CD4-positive, alpha-beta memory T cell (primary cell): ENCODE measurements around the gene MAPRE2. TPM values are rescaled to one million over a fixed set of nuclear protein-coding genes. Genes with fewer than 3 reads are reported as not detected.
A peak's percentile ranks its signal among the peaks of the same experiment; 100 is the strongest.

Experiments used
- CTCF ChIA-PET: fragments of 350-600 bp; sonication (Branson Sonifier 250); formaldehyde crosslinking; loops from one replicate; lab custom pipeline; 2021; ENCODE audit warnings: inconsistent platforms; ENCODE audit not compliant: partially characterized antibody; lab: Charles Lee
- POLR2A ChIA-PET: fragments of 350-600 bp; sonication (Branson Sonifier 250); formaldehyde crosslinking; loops from one replicate; lab custom pipeline; 2021; ENCODE audit not compliant: partially characterized antibody; lab: Charles Lee
- DNase-seq, 5 donors: peaks; one replicate each; pipeline versions ENCODE4 v3.0.0 to v3.0.0-alpha.2; 2020 to 2022; ENCODE audit warnings: mixed read lengths in 1 of 5
- H3K27ac ChIP-seq: one replicate; pipeline ENCODE4 v1.7.0; 2013; ENCODE audit warnings: low read depth, low read length
- H3K27me3 ChIP-seq: 2 replicates; pipeline ENCODE4 v1.7.0; 2013; ENCODE audit warnings: mild to moderate bottlenecking, low read length, moderate library complexity; ENCODE audit not compliant: insufficient read depth
- H3K36me3 ChIP-seq: 2 replicates; pipeline ENCODE4 v1.7.0; 2013; ENCODE audit warnings: mild to moderate bottlenecking, low read length, moderate library complexity; ENCODE audit not compliant: insufficient read depth
- H3K4me1 ChIP-seq: 2 replicates; pipeline ENCODE4 v1.7.0; 2013; ENCODE audit warnings: mild to moderate bottlenecking, low read length, moderate library complexity; ENCODE audit not compliant: insufficient read depth
- H3K4me3 ChIP-seq, 2 donors: one replicate each; pipeline ENCODE4 v1.7.0; 2013; ENCODE audit warnings: low read length in 2 of 2, mild to moderate bottlenecking in 1 of 2
- H3K9me3 ChIP-seq, 2 donors: one replicate each; pipeline ENCODE4 v1.7.0; 2013; ENCODE audit warnings: low read length in 2 of 2, control low read depth in 1 of 2; ENCODE audit not compliant: control insufficient read depth in 1 of 2
- H3K27ac Mint-ChIP-seq, 7 donors: one replicate each; pipeline ENCODE4 v1.8.0; 2020 to 2021; ENCODE audit warnings: mixed read lengths in 7 of 7, mild to moderate bottlenecking in 6 of 7, inconsistent platforms in 3 of 7, moderate library complexity in 3 of 7
- H3K27me3 Mint-ChIP-seq, 2 donors: one replicate each; pipeline ENCODE4 v1.8.0; 2020 to 2021; ENCODE audit warnings: mixed read lengths in 2 of 2
- H3K36me3 Mint-ChIP-seq, 2 donors: one replicate each; pipeline ENCODE4 v1.8.0; 2020 to 2021; ENCODE audit warnings: mixed read lengths in 2 of 2, inconsistent platforms in 1 of 2, mild to moderate bottlenecking in 1 of 2
- H3K4me1 Mint-ChIP-seq, 4 donors: one replicate each; pipeline ENCODE4 v1.8.0; 2020 to 2021; ENCODE audit warnings: mixed read lengths in 4 of 4, mild to moderate bottlenecking in 1 of 4
- H3K4me3 Mint-ChIP-seq, 8 donors: one replicate each; pipeline ENCODE4 v1.8.0; 2020 to 2021; ENCODE audit warnings: mixed read lengths in 8 of 8, mild to moderate bottlenecking in 7 of 8, moderate library complexity in 6 of 8, inconsistent platforms in 3 of 8
- H3K9me3 Mint-ChIP-seq, 8 donors: one replicate each; pipeline ENCODE4 v1.8.0; 2020 to 2021; ENCODE audit warnings: mixed read lengths in 8 of 8, mild to moderate bottlenecking in 5 of 8, inconsistent platforms in 3 of 8, moderate library complexity in 1 of 8
- intact Hi-C: fragments of 100-400 bp; cut with micrococcal nuclease; formaldehyde crosslinking; loops from one replicate; pipeline ENCODE4 v1.15.1; 2023
- polyA plus RNA-seq, 2 donors: library from polyadenylated mRNA; unstranded; fragments of 300-500 nt; fragmentation: Illumina TruSeq; gene quantifications; one replicate each; pipeline ENCODE4 v1.2.3, GENCODE V29; 2021
- total RNA-seq, 2 experiments: library from RNA; stranded (reverse); gene quantifications; one replicate each; pipeline ENCODE4 v1.2.3, GENCODE V29; 2021

Gene MAPRE2
- total and polyA plus RNA-seq, 4 experiments from 2014 or later, result 48.8 to 100 (median 60.3) TPM

- intact Hi-C loops, result no loop called here
- Mint-ChIP-seq H3K36me3 (no peaks in the 10 kb centered on the region), H3K4me1 (no peaks in the 10 kb centered on the region), H3K27ac (no peak overlapping the region), H3K9me3 (no peaks in the 10 kb centered on the region), H3K27me3 (no peaks in the 10 kb centered on the region), H3K4me3 (no peak overlapping the region)
- Histone ChIP-seq H3K4me3 (no peak overlapping the region), H3K36me3 (no peaks in the 10 kb centered on the region), H3K27me3 (no peaks in the 10 kb centered on the region), H3K9me3 (no peaks in the 10 kb centered on the region), H3K27ac (no peak overlapping the region), H3K4me1 (no peaks in the 10 kb centered on the region)
- no peak for DNase-seq
- CTCF ChIA-PET, result interaction anchor here (0.6 kb wide), 1 partner anchor 12 kb away, joined by 3 read pairs; no protein-coding TSS in a partner anchor
- POLR2A ChIA-PET, result no interaction called here
Observed at GRCh38 chr18:35002120-35002519, 39.1 kb upstream of the MAPRE2 start.

- POLR2A ChIA-PET, result interaction anchor here (0.7 to 1.2 kb wide), 2 partner anchors 24 to 261 kb away, joined by 3 to 4 read pairs; no protein-coding TSS in a partner anchor
Observed at GRCh38 chr18:35005963-35006577, 35.1 kb upstream of the MAPRE2 start.

GRCh38 chr18:35010156-35010555 is 31.1 kb upstream of the MAPRE2 start:
- no peak overlapping the region for H3K27ac Mint-ChIP-seq
- peaks cover 0 to 3% of the 10 kb centered on the region in 2 donors for H3K27me3 Mint-ChIP-seq
- H3K36me3 Mint-ChIP-seq, result no peaks in the 10 kb centered on the region
- Histone ChIP-seq H3K4me3 (no peak overlapping the region), H3K27ac (no peak overlapping the region), H3K4me1 (no peaks in the 10 kb centered on the region), H3K36me3 (no peaks in the 10 kb centered on the region), H3K9me3 (no peaks in the 10 kb centered on the region), H3K27me3 (no peaks in the 10 kb centered on the region)
- no peak for DNase-seq
- H3K4me3 Mint-ChIP-seq, result no peak overlapping the region
- intact Hi-C loops, result no loop called here
- ChIA-PET POLR2A (no interaction called here), CTCF (interaction anchor here (1.5 to 5.3 kb wide), 3 partner anchors 16 to 134 kb away, joined by 3 to 68 read pairs (median 14); no protein-coding TSS in a partner anchor)
- H3K4me1 Mint-ChIP-seq, result no peaks in the 10 kb centered on the region
- no peaks in the 10 kb centered on the region for H3K9me3 Mint-ChIP-seq

More at GRCh38 chr18:35005963-35006577, 35.1 kb upstream of the MAPRE2 start:
- H3K9me3 ChIP-seq, result no peaks in the 10 kb centered on the region
- Mint-ChIP-seq H3K4me1 (no peaks in the 10 kb centered on the region), H3K4me3 (no peak overlapping the region), H3K27ac (no peak overlapping the region), H3K9me3 (no peaks in the 10 kb centered on the region), H3K27me3 (peaks cover 0 to 3% of the 10 kb centered on the region in 2 donors), H3K36me3 (no peaks in the 10 kb centered on the region)
- CTCF ChIA-PET, result interaction anchor here (0.7 to 5.3 kb wide), 26 partner anchors 14 to 380 kb away, joined by 3 to 68 read pairs (median 4); partner anchors contain the start of gene MAPRE2
- no peaks in the 10 kb centered on the region for H3K36me3 ChIP-seq
- peak; percentile 35 to 63 (median 51) for DNase-seq
- no peak overlapping the region for H3K4me3 ChIP-seq
- intact Hi-C loops, result loop anchor here (1.0 kb wide), 4 partner anchors 35 to 349 kb away; partner anchors contain the start of gene MAPRE2
- H3K4me1 ChIP-seq, result no peaks in the 10 kb centered on the region
- H3K27ac ChIP-seq, result no peak overlapping the region
- H3K27me3 ChIP-seq, result no peaks in the 10 kb centered on the region

GRCh38 chr18:35010993-35011392 is 30.2 kb upstream of the MAPRE2 start:
- Mint-ChIP-seq H3K27me3 (peaks cover 0 to 5% of the 10 kb centered on the region in 2 donors), H3K9me3 (no peaks in the 10 kb centered on the region), H3K4me3 (no peak overlapping the region), H3K4me1 (no peaks in the 10 kb centered on the region), H3K36me3 (no peaks in the 10 kb centered on the region), H3K27ac (no peak overlapping the region)
- Histone ChIP-seq H3K27ac (no peak overlapping the region), H3K27me3 (no peaks in the 10 kb centered on the region), H3K4me1 (no peaks in the 10 kb centered on the region), H3K36me3 (no peaks in the 10 kb centered on the region), H3K9me3 (no peaks in the 10 kb centered on the region), H3K4me3 (no peak overlapping the region)
- POLR2A ChIA-PET, result no interaction called here
- intact Hi-C loops, result no loop called here
- no peak for DNase-seq
- CTCF ChIA-PET, result interaction anchor here (1.5 to 5.3 kb wide), 3 partner anchors 15 to 133 kb away, joined by 3 to 68 read pairs (median 14); no protein-coding TSS in a partner anchor

- Mint-ChIP-seq H3K27ac (no peak overlapping the region), H3K4me1 (no peaks in the 10 kb centered on the region), H3K9me3 (no peaks in the 10 kb centered on the region), H3K27me3 (peaks cover 10 to 16% of the 10 kb centered on the region in 2 donors), H3K36me3 (no peaks in the 10 kb centered on the region), H3K4me3 (no peak overlapping the region)
- Histone ChIP-seq H3K4me1 (no peaks in the 10 kb centered on the region), H3K9me3 (no peaks in the 10 kb centered on the region), H3K27me3 (no peaks in the 10 kb centered on the region), H3K36me3 (no peaks in the 10 kb centered on the region), H3K27ac (no peak overlapping the region), H3K4me3 (no peak overlapping the region)
- POLR2A ChIA-PET, result no interaction called here
- intact Hi-C loops, result no loop called here
- CTCF ChIA-PET, result interaction anchor here (1.4 to 2.0 kb wide), 2 partner anchors 9 to 13 kb away, joined by 4 to 5 read pairs; no protein-coding TSS in a partner anchor
- DNase-seq, result no peak
Observed at GRCh38 chr18:35019933-35020332, 21.3 kb upstream of the MAPRE2 start.

- Histone ChIP-seq H3K9me3 (no peaks in the 10 kb centered on the region), H3K27me3 (no peaks in the 10 kb centered on the region), H3K36me3 (no peaks in the 10 kb centered on the region), H3K4me3 (no peak overlapping the region), H3K4me1 (no peaks in the 10 kb centered on the region), H3K27ac (no peak overlapping the region)
- POLR2A ChIA-PET, result no interaction called here
- intact Hi-C loops, result no loop called here
- Mint-ChIP-seq H3K36me3 (no peaks in the 10 kb centered on the region), H3K27me3 (peaks cover 10 to 11% of the 10 kb centered on the region in 2 donors), H3K4me3 (no peak overlapping the region), H3K27ac (no peak overlapping the region), H3K9me3 (no peaks in the 10 kb centered on the region), H3K4me1 (peaks cover 6 to 9% (median 7%) of the 10 kb centered on the region in 4 donors)
- DNase-seq, result no peak
- CTCF ChIA-PET, result interaction anchor here (1.2 to 9.5 kb wide), 3 partner anchors 22 to 121 kb away, joined by 3 to 128 read pairs (median 4); no protein-coding TSS in a partner anchor
Observed at GRCh38 chr18:35022426-35023001, 18.7 kb upstream of the MAPRE2 start.

- intact Hi-C loops, result no loop called here
- Mint-ChIP-seq H3K27me3 (peaks cover 3 to 4% of the 10 kb centered on the region in 2 donors), H3K4me1 (peaks cover 7 to 9% (median 9%) of the 10 kb centered on the region in 4 donors), H3K9me3 (no peaks in the 10 kb centered on the region), H3K27ac (no peak overlapping the region), H3K4me3 (no peak overlapping the region), H3K36me3 (no peaks in the 10 kb centered on the region)
- Histone ChIP-seq H3K27me3 (no peaks in the 10 kb centered on the region), H3K36me3 (no peaks in the 10 kb centered on the region), H3K4me1 (peaks cover 2% of the 10 kb centered on the region), H3K9me3 (no peaks in the 10 kb centered on the region), H3K27ac (no peak overlapping the region), H3K4me3 (no peak overlapping the region)
- CTCF ChIA-PET, result interaction anchor here (1.7 to 9.5 kb wide), 7 partner anchors 14 to 216 kb away, joined by 4 to 128 read pairs (median 16); partner anchors contain the start of genes MAPRE2 and ZNF397
- no peak for DNase-seq
- POLR2A ChIA-PET, result interaction anchor here (9.2 kb wide), 1 partner anchor 17 kb away, joined by 172 read pairs; the partner anchor contains the start of gene MAPRE2
Observed at GRCh38 chr18:35024196-35024595, 17.0 kb upstream of the MAPRE2 start.
